H1 (cell line): ENCODE data around the gene R3HDM1. TPM values are rescaled to one million over a fixed set of nuclear protein-coding genes. Genes with fewer than 3 reads are reported as not detected.

Source experiments
- CHD7 ChIP-seq: fragments of 300-600 bp; sonication (generic); IDR thresholded peaks from 2 replicates; pipeline ENCODE4 v1.7.1; 2012; ENCODE audit warnings: low read length, moderate library complexity, mild to moderate bottlenecking, inconsistent platforms; ENCODE audit not compliant: insufficient replicate concordance
- NANOG ChIP-seq: IDR thresholded peaks from 2 replicates; pipeline ENCODE4 v1.6.1; 2011; ENCODE audit warnings: low read length, low read depth, mild to moderate bottlenecking, inconsistent platforms; ENCODE audit not compliant: insufficient read depth, poor library complexity, severe bottlenecking
- SIX5 ChIP-seq: IDR thresholded peaks from 2 replicates; pipeline ENCODE4 v1.6.1; 2011; ENCODE audit warnings: mild to moderate bottlenecking, low read depth, low read length
- ZNF274 ChIP-seq: IDR thresholded peaks from 2 replicates; pipeline ENCODE4 v1.7.0; 2012; ENCODE audit warnings: low read length, borderline replicate concordance; ENCODE audit errors: extremely low read depth
- polyA plus RNA-seq, 7 experiments: library from polyadenylated mRNA; depleted of rRNA in 3 of 7; stranded (reverse) in 5 of 7; unstranded in 2 of 7; fragments of >200 nt in 5 of 7; fragments of 200-250 nt in 2 of 7; gene quantifications; 1 replicate in 5 of 7; 2 replicates in 1 of 7; 4 replicates in 1 of 7; pipeline versions ENCODE4 v1.2.1 to v1.2.3, GENCODE V29; 2011 to 2013; ENCODE audit warnings: missing spikeins in 2 of 7, mixed read lengths in 2 of 7
- total RNA-seq: library from RNA; stranded (reverse); fragmentation: NEBNext Ultra II Directional; extraction: Animal tissue kit (Norgen Biotek cat#: 25700); gene quantifications from 2 replicates; pipeline ENCODE4 v1.2.1, GENCODE V29; 2021

The R3HDM1 gene
- total and polyA plus RNA-seq, 2 of the 8 experiments (the other 6 are each of a cell fraction or from before 2014, with no cell fraction given): 77.7 to 120 TPM

- TF ChIP-seq CHD7 (no peak), ZNF274 (no peak), SIX5 (no peak), NANOG (no peak)
Observed at GRCh38 chr2:135688978-135689377, 157.7 kb downstream of the R3HDM1 start (continued).
